ENCODE measurements around the gene SCARB1.

Gene SCARB1

DNA sequence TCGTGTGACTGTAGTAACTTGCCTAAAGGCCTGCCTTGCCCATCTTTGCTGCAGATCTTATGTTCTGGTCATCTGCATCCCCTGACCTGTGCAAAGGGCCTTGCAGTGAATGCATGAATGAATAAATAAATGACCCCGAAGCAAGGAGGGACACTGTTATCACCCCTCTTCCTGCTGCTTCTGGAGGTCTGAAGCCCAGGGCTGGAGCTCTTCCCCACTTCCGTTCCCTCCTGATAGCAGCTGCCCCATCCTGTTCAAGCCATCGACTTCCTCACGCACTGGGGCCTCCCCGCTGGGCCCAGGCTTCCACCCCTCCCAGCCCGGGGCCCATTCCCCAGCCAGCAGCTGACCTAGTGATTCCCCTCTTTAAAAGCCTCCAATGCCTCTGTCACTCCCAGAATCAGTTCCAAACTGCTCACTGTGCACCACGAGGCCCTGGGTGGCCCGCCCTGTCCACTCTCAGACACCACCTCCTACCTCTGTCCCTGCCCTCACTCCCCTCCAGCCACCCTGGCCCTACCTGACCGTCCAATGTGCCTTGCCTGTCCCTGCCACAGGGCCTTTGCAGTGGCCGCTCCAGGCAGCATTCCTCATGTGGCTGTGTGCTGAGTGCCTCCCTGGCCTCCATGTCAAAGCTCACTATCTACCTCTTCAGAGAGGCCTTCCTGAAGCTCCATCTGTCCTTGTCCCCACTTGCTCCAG lies 78.6 kb downstream of the SCARB1 start:
- Histone ChIP-seq H3K4me3 (ENCODE audit: insufficient read depth, low read depth, low read length) (no peak overlapping the region), H3K9me3 (ENCODE audit: control insufficient read depth, low read length) (no peaks in the 10 kb centered on the region), H3K27me3 (ENCODE audit: control insufficient read depth, insufficient read depth, low read length, poor library complexity, severe bottlenecking) (no peaks in the 10 kb centered on the region), H3K4me1 (ENCODE audit: control insufficient read depth, insufficient read depth, low read length) (peaks cover 3% of the 10 kb centered on the region), H3K27ac (ENCODE audit: insufficient read depth, low read depth, low read length, poor library complexity, severe bottlenecking) (no peak overlapping the region), H3K36me3 (ENCODE audit: control insufficient read depth, insufficient read depth, low read length) (no peaks in the 10 kb centered on the region)
- WGBS, 2 experiments: 88 to 89% methylated on average over 10 of the region's 11 CpGs

GRCh38 chr12:124783087-124783486 lies 80.6 kb downstream of the SCARB1 start:
- Histone ChIP-seq H3K4me1 (ENCODE audit: control insufficient read depth, insufficient read depth, low read length) (peaks cover 3% of the 10 kb centered on the region), H3K4me3 (ENCODE audit: insufficient read depth, low read depth, low read length) (no peak overlapping the region), H3K36me3 (ENCODE audit: control insufficient read depth, insufficient read depth, low read length) (no peaks in the 10 kb centered on the region), H3K27me3 (ENCODE audit: control insufficient read depth, insufficient read depth, low read length, poor library complexity, severe bottlenecking) (no peaks in the 10 kb centered on the region), H3K9me3 (ENCODE audit: control insufficient read depth, low read length) (no peaks in the 10 kb centered on the region), H3K27ac (ENCODE audit: insufficient read depth, low read depth, low read length, poor library complexity, severe bottlenecking) (no peak overlapping the region)
- 95 to 97% methylated on average over 5 of the region's 5 CpGs for WGBS, 2 experiments

GRCh38 chr12:124782132-124782531 lies 81.5 kb downstream of the SCARB1 start:
- no peaks in the 10 kb centered on the region for H3K27me3 ChIP-seq (ENCODE audit: control insufficient read depth, insufficient read depth, low read length, poor library complexity, severe bottlenecking)
- H3K4me3 ChIP-seq (ENCODE audit: insufficient read depth, low read depth, low read length): no peak overlapping the region
- no peaks in the 10 kb centered on the region for H3K9me3 ChIP-seq (ENCODE audit: control insufficient read depth, low read length)
- H3K36me3 ChIP-seq (ENCODE audit: control insufficient read depth, insufficient read depth, low read length): no peaks in the 10 kb centered on the region
- 95 to 97% methylated on average over 2 of the region's 2 CpGs for WGBS, 2 experiments
- H3K27ac ChIP-seq (ENCODE audit: insufficient read depth, low read depth, low read length, poor library complexity, severe bottlenecking): no peak overlapping the region
- H3K4me1 ChIP-seq (ENCODE audit: control insufficient read depth, insufficient read depth, low read length): peaks cover under 1% of the 10 kb centered on the region

GRCh38 chr12:124780752-124781685 lies 82.6 kb downstream of the SCARB1 start:
- H3K9me3 ChIP-seq (ENCODE audit: control insufficient read depth, low read length): no peaks in the 10 kb centered on the region
- no peaks in the 10 kb centered on the region for H3K36me3 ChIP-seq (ENCODE audit: control insufficient read depth, insufficient read depth, low read length)
- no peaks in the 10 kb centered on the region for H3K27me3 ChIP-seq (ENCODE audit: control insufficient read depth, insufficient read depth, low read length, poor library complexity, severe bottlenecking)
- no peak overlapping the region for H3K4me3 ChIP-seq (ENCODE audit: insufficient read depth, low read depth, low read length)
- H3K4me1 ChIP-seq (ENCODE audit: control insufficient read depth, insufficient read depth, low read length): no peaks in the 10 kb centered on the region
- WGBS, 2 experiments: 88 to 93% methylated on average over 15 to 16 of the region's 16 CpGs
- no peak overlapping the region for H3K27ac ChIP-seq (ENCODE audit: insufficient read depth, low read depth, low read length, poor library complexity, severe bottlenecking)

DNA sequence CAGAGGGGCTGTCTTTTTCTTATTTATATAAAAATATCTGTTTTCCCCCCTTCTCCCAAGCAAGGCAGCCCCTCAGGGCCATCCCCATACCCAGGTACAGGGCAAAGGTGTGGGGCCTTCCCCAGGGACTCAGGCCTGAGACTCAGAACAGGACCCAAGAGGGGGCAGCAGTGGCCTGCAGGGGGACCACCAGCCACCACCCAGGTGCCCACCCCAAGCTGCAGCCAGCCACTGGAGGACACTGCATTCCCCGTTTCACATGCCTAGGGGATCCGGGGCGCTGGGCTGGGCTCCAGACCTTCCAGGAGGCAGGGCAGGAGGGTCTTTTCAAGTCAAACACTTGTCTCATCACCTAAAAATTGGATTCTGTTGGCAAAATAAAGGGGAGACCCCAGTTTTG lies 83.3 kb downstream of the SCARB1 start:
- 80 to 89% methylated on average over 3 of the region's 3 CpGs for WGBS, 2 experiments
- Histone ChIP-seq H3K27me3 (ENCODE audit: control insufficient read depth, insufficient read depth, low read length, poor library complexity, severe bottlenecking) (no peaks in the 10 kb centered on the region), H3K36me3 (ENCODE audit: control insufficient read depth, insufficient read depth, low read length) (no peaks in the 10 kb centered on the region), H3K4me1 (ENCODE audit: control insufficient read depth, insufficient read depth, low read length) (no peaks in the 10 kb centered on the region), H3K4me3 (ENCODE audit: insufficient read depth, low read depth, low read length) (no peak overlapping the region), H3K27ac (ENCODE audit: insufficient read depth, low read depth, low read length, poor library complexity, severe bottlenecking) (no peak overlapping the region), H3K9me3 (ENCODE audit: control insufficient read depth, low read length) (no peaks in the 10 kb centered on the region)

GRCh38 chr12:124779161-124780141 lies 84.2 kb downstream of the SCARB1 start:
- Histone ChIP-seq H3K4me3 (ENCODE audit: insufficient read depth, low read depth, low read length) (no peak overlapping the region), H3K4me1 (ENCODE audit: control insufficient read depth, insufficient read depth, low read length) (no peaks in the 10 kb centered on the region), H3K27me3 (ENCODE audit: control insufficient read depth, insufficient read depth, low read length, poor library complexity, severe bottlenecking) (no peaks in the 10 kb centered on the region), H3K9me3 (ENCODE audit: control insufficient read depth, low read length) (no peaks in the 10 kb centered on the region), H3K36me3 (ENCODE audit: control insufficient read depth, insufficient read depth, low read length) (no peaks in the 10 kb centered on the region), H3K27ac (ENCODE audit: insufficient read depth, low read depth, low read length, poor library complexity, severe bottlenecking) (no peak overlapping the region)
- 87 to 88% methylated on average over 27 of the region's 27 CpGs for WGBS, 2 experiments

- no peaks in the 10 kb centered on the region for H3K4me1 ChIP-seq (ENCODE audit: control insufficient read depth, insufficient read depth, low read length)
- no peaks in the 10 kb centered on the region for H3K9me3 ChIP-seq (ENCODE audit: control insufficient read depth, low read length)
- no peaks in the 10 kb centered on the region for H3K36me3 ChIP-seq (ENCODE audit: control insufficient read depth, insufficient read depth, low read length)
- H3K27ac ChIP-seq (ENCODE audit: insufficient read depth, low read depth, low read length, poor library complexity, severe bottlenecking): no peak overlapping the region
- no peak overlapping the region for H3K4me3 ChIP-seq (ENCODE audit: insufficient read depth, low read depth, low read length)
- 89 to 94% methylated on average over 10 to 12 of the region's 12 CpGs for WGBS, 2 experiments
- no peaks in the 10 kb centered on the region for H3K27me3 ChIP-seq (ENCODE audit: control insufficient read depth, insufficient read depth, low read length, poor library complexity, severe bottlenecking)
Measured at GRCh38 chr12:124778411-124778810, 85.3 kb downstream of the SCARB1 start.

DNA sequence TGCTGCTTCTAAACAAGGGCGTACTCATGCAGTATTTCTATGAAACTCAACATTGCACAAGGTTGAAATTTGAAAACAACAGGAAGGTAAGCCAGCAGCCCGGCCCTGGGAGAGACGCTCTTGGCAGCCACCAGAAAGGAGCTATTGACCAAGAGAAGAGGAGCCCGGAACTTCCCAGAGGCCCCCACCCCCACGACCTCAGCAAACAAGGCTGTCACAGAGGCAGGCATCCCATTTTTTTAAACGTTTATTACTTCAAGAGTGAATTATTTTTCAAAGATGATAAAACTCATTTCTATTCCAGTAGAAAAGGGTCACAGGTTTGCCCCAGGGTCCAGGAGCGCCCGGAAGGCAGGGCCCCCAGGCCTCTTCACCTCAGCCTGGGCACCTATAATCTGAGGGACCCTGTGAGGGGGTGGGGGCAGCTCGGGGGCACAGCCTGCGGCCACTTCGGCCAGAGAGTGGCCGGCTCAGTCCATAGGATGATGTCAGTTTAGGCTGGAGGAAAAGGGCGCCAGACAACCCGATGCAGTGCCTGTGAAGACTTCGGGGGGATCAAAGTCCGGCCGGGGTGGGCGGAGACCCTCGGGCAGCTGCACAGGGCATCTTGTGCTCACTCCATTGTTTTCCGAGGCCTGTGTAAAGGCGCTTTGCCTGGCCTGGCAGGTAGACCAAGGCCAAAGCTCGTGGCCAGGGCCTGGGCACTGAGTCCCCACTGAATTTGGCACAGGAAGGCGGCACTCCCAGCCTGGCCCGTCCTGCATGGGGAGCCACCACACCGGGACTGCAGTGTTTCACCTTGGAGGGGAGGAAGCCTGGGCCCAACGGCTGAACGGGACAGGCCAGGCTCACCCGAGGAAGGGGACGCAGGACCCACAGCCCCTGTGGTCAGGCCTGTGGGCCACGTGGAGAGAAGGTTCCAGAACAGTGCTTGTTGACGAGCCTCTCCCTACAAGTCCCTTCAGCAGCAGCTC lies 86.0 kb downstream of the SCARB1 start:
- Histone ChIP-seq H3K27me3 (ENCODE audit: control insufficient read depth, insufficient read depth, low read length, poor library complexity, severe bottlenecking) (no peaks in the 10 kb centered on the region), H3K4me3 (ENCODE audit: insufficient read depth, low read depth, low read length) (no peak overlapping the region), H3K27ac (ENCODE audit: insufficient read depth, low read depth, low read length, poor library complexity, severe bottlenecking) (no peak overlapping the region), H3K4me1 (ENCODE audit: control insufficient read depth, insufficient read depth, low read length) (no peaks in the 10 kb centered on the region), H3K36me3 (ENCODE audit: control insufficient read depth, insufficient read depth, low read length) (no peaks in the 10 kb centered on the region), H3K9me3 (ENCODE audit: control insufficient read depth, low read length) (no peaks in the 10 kb centered on the region)
- WGBS, 2 experiments: 90 to 92% methylated on average over 31 of the region's 31 CpGs

GRCh38 chr12:124776125-124776513 lies 87.5 kb downstream of the SCARB1 start:
- 96 to 97% methylated on average over 5 of the region's 5 CpGs for WGBS, 2 experiments
- Histone ChIP-seq H3K9me3 (ENCODE audit: control insufficient read depth, low read length) (no peaks in the 10 kb centered on the region), H3K4me1 (ENCODE audit: control insufficient read depth, insufficient read depth, low read length) (no peaks in the 10 kb centered on the region), H3K4me3 (ENCODE audit: insufficient read depth, low read depth, low read length) (no peak overlapping the region), H3K36me3 (ENCODE audit: control insufficient read depth, insufficient read depth, low read length) (no peaks in the 10 kb centered on the region), H3K27me3 (ENCODE audit: control insufficient read depth, insufficient read depth, low read length, poor library complexity, severe bottlenecking) (no peaks in the 10 kb centered on the region), H3K27ac (ENCODE audit: insufficient read depth, low read depth, low read length, poor library complexity, severe bottlenecking) (no peak overlapping the region)
